MM.1S (cell line): ENCODE data around the gene ABHD16B.

ENCODE experiments used
- EZH2 ChIP-seq: fragments of 300-600 bp; sonication (generic); optimal IDR thresholded peaks from 2 replicates; pipeline ENCODE3; 2017; ENCODE audit warnings: low read depth, mild to moderate bottlenecking, antibody characterized with exemption, low read length, mixed read lengths
- TF ChIP-seq, protein P1 (sequence below): fragments of 300-600 bp; sonication (generic); IDR thresholded peaks from 2 replicates; pipeline ENCODE4 v1.5.1; 2016; ENCODE audit warnings: antibody characterized with exemption, low read length, mixed read lengths

GRCh38 chr20:63836458-63837344 is 24.6 kb upstream of the ABHD16B start:
- TF ChIP-seq, protein P1, sequence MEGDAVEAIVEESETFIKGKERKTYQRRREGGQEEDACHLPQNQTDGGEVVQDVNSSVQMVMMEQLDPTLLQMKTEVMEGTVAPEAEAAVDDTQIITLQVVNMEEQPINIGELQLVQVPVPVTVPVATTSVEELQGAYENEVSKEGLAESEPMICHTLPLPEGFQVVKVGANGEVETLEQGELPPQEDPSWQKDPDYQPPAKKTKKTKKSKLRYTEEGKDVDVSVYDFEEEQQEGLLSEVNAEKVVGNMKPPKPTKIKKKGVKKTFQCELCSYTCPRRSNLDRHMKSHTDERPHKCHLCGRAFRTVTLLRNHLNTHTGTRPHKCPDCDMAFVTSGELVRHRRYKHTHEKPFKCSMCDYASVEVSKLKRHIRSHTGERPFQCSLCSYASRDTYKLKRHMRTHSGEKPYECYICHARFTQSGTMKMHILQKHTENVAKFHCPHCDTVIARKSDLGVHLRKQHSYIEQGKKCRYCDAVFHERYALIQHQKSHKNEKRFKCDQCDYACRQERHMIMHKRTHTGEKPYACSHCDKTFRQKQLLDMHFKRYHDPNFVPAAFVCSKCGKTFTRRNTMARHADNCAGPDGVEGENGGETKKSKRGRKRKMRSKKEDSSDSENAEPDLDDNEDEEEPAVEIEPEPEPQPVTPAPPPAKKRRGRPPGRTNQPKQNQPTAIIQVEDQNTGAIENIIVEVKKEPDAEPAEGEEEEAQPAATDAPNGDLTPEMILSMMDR, result no peak
- no peak for TF ChIP-seq EZH2
